ENCODE measurements around the gene ANKUB1. TPM values are rescaled to one million over a fixed set of nuclear protein-coding genes. Genes with fewer than 3 reads are reported as not detected.

The ANKUB1 gene
- total and polyA plus RNA-seq, 9 of the 15 experiments (the other 6 are each of a cell fraction or from before 2014, with no cell fraction given): not detected

- TF ChIP-seq SMARCA4 (IDR thresholded peaks at IDR 0.05): no peak
- TF ChIP-seq HEY1 (CRISPR knock-in tag; IDR thresholded peaks at IDR 0.05; ENCODE audit: borderline replicate concordance): no peak
- no peak for TF ChIP-seq MTF1 (CRISPR knock-in tag; IDR thresholded peaks at IDR 0.05; ENCODE audit: borderline replicate concordance)
- no peak for TF ChIP-seq WHSC1 (IDR thresholded peaks at IDR 0.05; ENCODE audit: low read length)
- no peak for TF ChIP-seq SRSF9 (IDR thresholded peaks at IDR 0.05; ENCODE audit: borderline replicate concordance, low read depth, low read length)
- no peak for TF ChIP-seq ZNF217 (CRISPR knock-in tag; IDR thresholded peaks at IDR 0.05)
- no peak for TF ChIP-seq U2AF1 (optimal IDR thresholded peaks at IDR 0.05; ENCODE audit: low read depth, low read length)
- TF ChIP-seq TAF7 (tag; IDR thresholded peaks at IDR 0.05): no peak
- no peak for TF ChIP-seq CBFA2T2 (conservative IDR thresholded peaks at IDR 0.05)
- no peak for TF ChIP-seq THRB (CRISPR knock-in tag; conservative IDR thresholded peaks at IDR 0.05)
- TF ChIP-seq KLF6 (CRISPR knock-in tag; IDR thresholded peaks at IDR 0.05; ENCODE audit: borderline replicate concordance): no peak
- TF ChIP-seq ZSCAN32 (CRISPR knock-in tag; IDR thresholded peaks at IDR 0.05): no peak
- no peak for TF ChIP-seq CHD1 (IDR thresholded peaks at IDR 0.05; ENCODE audit: low read length)
- no peak for TF ChIP-seq STAT5A (IDR thresholded peaks at IDR 0.05; ENCODE audit: borderline replicate concordance, low read length)
- no peak for TF ChIP-seq MCM5 (IDR thresholded peaks at IDR 0.05; ENCODE audit: low read depth)
- TF ChIP-seq ASH1L (IDR thresholded peaks at IDR 0.05; ENCODE audit: borderline replicate concordance, low read depth, partially characterized antibody): no peak
- TF ChIP-seq GATAD2A (IDR thresholded peaks at IDR 0.05): no peak
- Histone ChIP-seq H3K4me2 (ENCODE audit: insufficient read depth, low read length) (no peak overlapping the region), H3K4me1 (replicated peaks in 1 of 2; ENCODE audit: control insufficient read depth in 2 of 2, insufficient read depth in 2 of 2, low read length in 2 of 2) (no peaks in the 10 kb centered on the region), H3K79me2 (ENCODE audit: control insufficient read depth, insufficient read depth, low read length) (no peaks in the 10 kb centered on the region), H4K20me1 (replicated peaks; ENCODE audit: control insufficient read depth, insufficient read depth, low read length) (no peaks in the 10 kb centered on the region), H3K4me3 (no peak overlapping the region), H3K9me3 (replicated peaks; ENCODE audit: control insufficient read depth, insufficient read depth, low read depth, low read length) (no peaks in the 10 kb centered on the region), H2AFZ (ENCODE audit: low read depth, low read length) (no peak overlapping the region), H3K36me3 (ENCODE audit: control insufficient read depth, insufficient read depth, low read length) (no peaks in the 10 kb centered on the region), H3K27ac (ENCODE audit: extremely low read depth, low read depth, low read length) (no peak overlapping the region), H3K9ac (ENCODE audit: insufficient read depth in 1 of 2, low read depth in 2 of 2, low read length in 2 of 2) (no peak overlapping the region), H3K9me1 (ENCODE audit: control insufficient read depth, insufficient read depth, low read length) (no peaks in the 10 kb centered on the region), H3K27me3 (ENCODE audit: control insufficient read depth in 2 of 2, insufficient read depth in 2 of 2, low read length in 2 of 2) (no peaks in the 10 kb centered on the region)
- no TSS peak for BruUV-seq (replicated peaks)
- no peak for ATAC-seq
- ChIA-PET POLR2A (no interaction called here), CTCF (ENCODE audit: low intra/inter-chr PET ratio) (no interaction called here)
- in situ Hi-C loops (cut with MboI): no loop called here
- no peak for FAIRE-seq
- intact Hi-C loops (cut with micrococcal nuclease): no loop called here
- DNase-seq (ENCODE audit: extremely low read depth in 1 of 4, low spot score in 3 of 4): no peak
These were observed 68.6 kb downstream of the ANKUB1 start for GRCh38 chr3:149723781-149724180.
